Measurements from ENCODE around the gene VWA5B1. TPM values are rescaled to one million over a fixed set of nuclear protein-coding genes. Genes with fewer than 3 reads are reported as not detected.

The VWA5B1 gene
- total RNA-seq, 4 donors from 2014 or later: not detected

- no peak for TF ChIP-seq CTCF (IDR thresholded peaks at IDR 0.05; ENCODE audit: low read depth)
Observed at GRCh38 chr1:20403423-20404145, 112.9 kb downstream of the VWA5B1 start.

- TF ChIP-seq CTCF (IDR thresholded peaks at IDR 0.05; ENCODE audit: low read depth): no peak
Observed at GRCh38 chr1:20404466-20404865, 113.8 kb downstream of the VWA5B1 start.

Other genes starting within 250 kb of the VWA5B1 start
- gene PLA2G5, start 220.7 kb upstream of the VWA5B1 start, total RNA-seq: 1 to 10 TPM; 2.9 to 5.5 (median 4.0) TPM
- gene PLA2G2D, start 171.3 kb upstream of the VWA5B1 start, total RNA-seq: under 1 TPM in 1 of 4 donors, not detected in 3; 0.17 TPM
- gene PLA2G2F, start 151.6 kb upstream of the VWA5B1 start, total RNA-seq: not detected
- under 1 TPM; 0.16 to 0.68 (median 0.52) TPM for gene UBXN10, start 104.8 kb upstream of the VWA5B1 start, total RNA-seq
- not detected for gene PLA2G2C, start 104.4 kb upstream of the VWA5B1 start, total RNA-seq
- 10 to 100 TPM in 1 of 4 donors, 1 to 10 TPM in 3; 3.2 to 13.2 (median 4.2) TPM for gene CAMK2N1, start 195.3 kb downstream of the VWA5B1 start, total RNA-seq
- 10 to 100 TPM; 19.6 to 31.1 (median 23.5) TPM for gene MUL1, start 217.3 kb downstream of the VWA5B1 start, total RNA-seq